Stimulated activated CD4-positive, alpha-beta T cell treated with anti-CD3 and anti-CD28 coated beads, Interleukin-12 subunit alpha, Interleukin-12 subunit beta, amount 100 ng/mL, for 24 hours (primary cell): ENCODE results near the gene PCMTD2.
"Not testable (repeated sequence)": the region's sequence is repeated elsewhere in the genome, so short reads cannot be mapped to it uniquely, and the experiment has no call there.

ENCODE experiments used
- DNase-seq, 2 experiments: peaks; one replicate each; pipeline ENCODE4 v3.0.0-alpha.2; 2020; ENCODE audit warnings: low read depth in 2 of 2

The PCMTD2 gene

DNA sequence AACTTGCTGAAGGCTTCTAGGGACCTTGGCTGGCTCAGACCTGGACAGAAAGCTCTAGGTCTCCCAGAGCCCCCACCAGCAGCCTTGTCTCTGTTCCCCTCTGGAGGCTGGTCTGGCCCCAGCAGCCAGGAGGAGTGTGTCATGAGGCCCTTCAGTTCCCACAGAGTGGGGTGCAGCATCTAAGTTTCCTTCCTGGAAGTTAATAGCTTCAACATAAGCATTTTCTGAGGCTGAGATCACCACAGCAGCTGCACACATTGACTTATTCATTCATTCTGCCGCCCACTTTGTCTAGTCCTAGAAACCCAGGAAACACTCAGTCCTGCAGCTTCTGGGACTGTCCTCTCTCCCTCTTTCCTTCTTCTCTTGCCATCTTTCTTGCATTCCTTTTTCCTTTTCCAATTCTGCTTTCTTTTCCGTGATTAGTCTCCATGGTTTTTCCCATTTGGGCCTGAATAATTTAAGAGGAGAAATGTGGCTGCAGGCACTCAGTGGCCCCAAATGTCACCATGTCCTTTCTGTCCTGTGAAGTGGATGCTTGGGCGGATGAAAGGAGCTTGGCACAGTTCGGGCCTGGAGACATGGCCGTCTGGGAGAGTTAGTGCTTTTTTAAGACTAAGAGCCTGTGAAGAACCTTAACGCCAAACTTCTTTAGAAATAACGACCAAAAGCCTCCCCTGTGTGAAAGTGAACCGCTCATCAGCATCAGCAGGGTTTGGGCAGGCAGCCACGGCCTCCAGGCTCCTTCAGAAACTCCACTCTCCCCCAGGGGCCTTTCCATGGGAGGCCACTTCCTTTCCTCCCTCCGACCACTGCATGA is 31.0 kb upstream of the PCMTD2 start:
- DNase-seq = no peak

DNA sequence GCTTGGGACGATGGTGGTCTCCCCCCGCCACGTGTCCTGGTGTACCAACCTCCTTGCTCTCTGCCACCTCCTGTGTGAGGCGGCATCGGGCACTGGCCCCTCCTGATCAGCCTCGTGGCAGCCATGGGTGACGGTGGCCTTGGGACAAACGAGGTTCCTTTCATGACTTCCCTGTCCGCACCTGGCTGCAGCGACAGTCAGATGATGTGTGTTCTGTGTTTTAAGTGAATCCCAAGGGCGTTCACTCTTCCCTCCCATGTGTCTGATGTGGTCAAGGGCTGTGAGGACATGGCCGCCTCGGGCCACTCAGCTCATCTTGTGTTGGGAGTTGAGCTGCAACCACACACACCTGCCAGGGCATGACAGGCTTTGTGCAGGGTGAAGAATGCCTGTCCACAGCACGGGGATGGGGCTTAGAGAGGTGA is 30.4 kb upstream of the PCMTD2 start:
- DNase-seq = no peak

DNA sequence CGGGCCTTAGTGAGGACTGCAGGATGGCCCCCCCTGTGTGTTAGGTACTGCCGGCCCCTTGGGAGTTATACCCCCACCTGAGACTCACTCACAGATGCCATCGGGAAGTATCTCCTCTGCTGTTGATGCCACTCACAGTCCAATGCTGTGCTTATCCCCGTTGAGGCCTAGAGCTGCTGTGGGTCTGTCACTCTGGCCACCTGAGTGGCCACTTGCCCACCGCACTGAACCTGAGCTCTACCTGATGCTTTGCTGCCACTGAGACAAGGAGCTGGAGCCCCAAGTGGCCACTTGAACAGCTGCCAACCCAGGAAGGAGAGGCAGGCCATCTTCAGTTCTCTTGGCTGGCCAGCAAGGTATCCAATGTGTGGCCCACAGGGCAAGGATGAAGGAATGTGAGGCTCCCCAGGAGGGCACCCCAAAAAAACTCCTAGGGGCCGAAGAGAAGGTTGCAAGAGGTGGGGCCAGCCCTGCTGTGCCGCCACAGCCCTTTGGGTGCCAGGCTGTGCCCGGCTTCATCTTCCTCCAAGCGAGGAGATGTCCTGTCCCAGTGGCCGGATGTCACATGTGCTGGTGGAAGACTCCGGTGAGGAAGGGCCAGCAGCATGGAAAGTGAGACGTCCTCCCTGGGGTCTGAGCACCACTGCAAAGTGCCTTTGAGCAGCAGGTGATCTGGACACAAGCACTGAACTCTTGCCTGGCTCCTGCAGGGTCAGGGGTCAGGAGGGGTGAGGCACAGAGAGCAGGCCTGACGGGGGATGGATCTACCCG is 29.5 kb upstream of the PCMTD2 start:
- DNase-seq = no peak

DNA sequence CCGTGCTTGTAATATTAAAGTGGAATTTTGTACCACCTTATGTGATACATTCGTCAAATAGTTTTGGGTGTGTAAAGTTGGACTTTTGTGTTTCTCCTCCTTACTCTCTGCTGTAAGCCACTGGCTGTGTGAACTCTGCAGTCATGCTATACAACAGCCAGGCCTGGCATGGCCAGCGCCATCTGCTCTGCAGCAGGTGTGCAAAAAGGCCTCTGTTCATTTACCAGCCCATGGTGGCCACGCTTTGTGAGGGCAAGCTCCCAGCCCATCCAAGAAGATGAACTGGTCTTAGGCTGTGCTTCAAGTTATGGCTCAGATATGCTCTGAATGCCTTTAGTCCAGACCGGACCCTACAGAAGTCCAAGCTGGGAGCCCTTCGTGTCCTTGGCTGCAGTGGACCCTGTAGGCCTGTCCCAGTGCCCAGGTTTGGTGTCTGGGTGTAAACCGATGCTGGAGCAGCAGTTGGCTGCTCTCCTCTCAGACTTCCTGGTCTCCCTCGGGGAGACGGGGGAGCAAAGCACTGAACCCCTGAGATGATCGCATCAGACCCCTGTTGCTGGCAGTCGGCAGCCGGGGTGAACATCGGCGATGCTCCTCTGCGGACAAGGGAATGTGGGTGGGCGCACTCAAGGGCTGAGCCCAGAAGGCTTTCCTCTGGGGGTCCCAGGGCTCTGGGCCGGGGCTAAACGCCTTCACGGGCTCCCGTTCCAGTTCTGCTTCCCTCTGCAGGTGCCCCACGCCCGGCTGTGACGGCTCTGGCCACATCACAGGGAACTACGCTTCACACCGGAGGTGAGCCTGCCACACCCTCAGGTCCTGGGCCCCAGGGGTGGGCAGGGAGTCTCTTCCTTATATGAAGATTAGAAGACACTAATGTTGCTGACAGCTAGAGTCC is 28.6 kb upstream of the PCMTD2 start:
- DNase-seq = no peak

DNA sequence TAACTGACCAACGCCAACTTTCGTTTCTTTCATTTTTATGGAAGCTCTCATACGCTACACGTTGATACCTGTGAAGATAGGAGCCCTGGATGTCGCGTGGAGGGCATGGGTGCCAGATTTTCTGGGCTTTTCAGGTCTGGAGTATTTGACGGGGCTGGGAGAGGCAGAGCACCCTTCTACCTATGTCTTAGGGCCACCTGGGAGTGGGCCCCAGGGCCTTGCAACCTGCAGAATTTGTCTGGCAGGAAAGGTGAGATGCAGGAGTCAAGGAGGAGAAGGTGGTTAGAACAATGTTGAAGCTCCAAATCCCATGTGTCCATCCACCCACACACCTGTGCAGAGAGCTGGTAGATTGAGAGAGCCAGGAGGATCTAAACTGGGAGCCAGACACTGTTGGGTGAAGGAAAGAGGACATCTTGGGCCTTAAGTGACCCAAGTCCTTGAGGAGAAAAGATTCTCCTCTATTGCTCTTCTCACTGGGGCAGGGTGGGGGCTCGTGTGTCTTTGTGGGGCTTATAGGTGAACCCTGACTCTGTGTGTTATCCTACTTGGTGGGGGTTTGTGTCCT is 27.4 kb upstream of the PCMTD2 start:
- DNase-seq = no peak

DNA sequence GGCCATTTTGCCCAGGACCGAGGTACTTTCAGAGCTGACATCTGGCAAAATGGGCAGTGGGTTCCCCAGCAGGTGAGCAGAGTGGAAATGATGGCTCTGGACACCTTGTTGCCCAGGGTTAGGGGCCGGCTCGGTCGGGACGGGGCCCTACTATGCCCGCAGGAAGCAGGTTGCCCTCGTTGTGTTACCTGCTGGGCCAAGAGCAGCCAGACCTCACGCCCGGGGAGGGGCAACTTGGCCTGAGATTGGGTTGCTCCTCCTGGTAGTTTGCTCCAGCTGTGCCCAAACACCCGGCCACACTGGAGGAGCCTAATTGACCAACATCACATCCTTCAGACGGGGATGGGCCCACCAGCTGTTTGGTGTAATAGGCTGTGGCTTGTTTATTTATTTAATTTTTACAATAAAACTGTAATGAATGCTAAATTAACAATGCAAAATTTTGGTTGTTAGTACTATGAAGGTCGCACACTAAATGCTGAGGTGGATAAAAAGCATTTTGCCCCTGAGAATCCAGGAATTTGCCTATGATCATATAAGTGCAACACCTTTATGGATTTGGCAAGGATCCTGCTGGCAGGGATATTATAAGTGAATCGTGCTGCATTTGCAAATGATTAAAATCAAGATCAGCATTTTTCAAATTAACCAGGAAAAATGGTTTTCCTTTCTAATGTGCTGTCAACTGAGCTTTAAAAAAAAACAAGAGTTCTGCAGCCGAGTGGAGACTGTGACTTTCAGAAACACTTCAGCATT is 26.6 kb upstream of the PCMTD2 start:
- no peak for DNase-seq

DNA sequence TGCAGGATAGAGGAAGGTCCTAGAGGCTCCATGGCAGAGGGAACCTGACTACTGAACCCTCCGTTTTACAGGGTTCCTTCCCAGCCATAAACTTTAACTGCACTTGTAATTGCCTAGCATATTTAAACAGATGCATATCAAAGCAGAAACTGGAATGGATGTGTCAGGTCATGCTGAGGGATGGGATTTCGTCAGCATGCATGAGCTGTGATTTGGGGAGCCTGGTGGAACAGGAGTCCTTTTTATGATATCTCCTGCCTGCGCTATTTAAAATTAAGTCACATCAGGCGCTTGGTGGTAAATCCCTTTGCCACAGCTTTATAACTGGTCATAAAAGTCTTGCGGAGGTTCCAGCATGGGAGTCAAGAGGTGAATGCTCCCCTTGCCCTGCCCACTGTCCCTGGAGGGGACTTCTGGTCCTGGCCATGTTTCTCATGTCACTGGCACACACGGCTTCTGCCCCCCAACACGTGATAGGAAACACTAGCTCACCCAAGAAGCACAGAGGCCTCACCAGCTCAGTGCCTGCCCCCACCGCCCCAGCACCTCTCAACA is 26.0 kb upstream of the PCMTD2 start:
- no peak for DNase-seq

DNA sequence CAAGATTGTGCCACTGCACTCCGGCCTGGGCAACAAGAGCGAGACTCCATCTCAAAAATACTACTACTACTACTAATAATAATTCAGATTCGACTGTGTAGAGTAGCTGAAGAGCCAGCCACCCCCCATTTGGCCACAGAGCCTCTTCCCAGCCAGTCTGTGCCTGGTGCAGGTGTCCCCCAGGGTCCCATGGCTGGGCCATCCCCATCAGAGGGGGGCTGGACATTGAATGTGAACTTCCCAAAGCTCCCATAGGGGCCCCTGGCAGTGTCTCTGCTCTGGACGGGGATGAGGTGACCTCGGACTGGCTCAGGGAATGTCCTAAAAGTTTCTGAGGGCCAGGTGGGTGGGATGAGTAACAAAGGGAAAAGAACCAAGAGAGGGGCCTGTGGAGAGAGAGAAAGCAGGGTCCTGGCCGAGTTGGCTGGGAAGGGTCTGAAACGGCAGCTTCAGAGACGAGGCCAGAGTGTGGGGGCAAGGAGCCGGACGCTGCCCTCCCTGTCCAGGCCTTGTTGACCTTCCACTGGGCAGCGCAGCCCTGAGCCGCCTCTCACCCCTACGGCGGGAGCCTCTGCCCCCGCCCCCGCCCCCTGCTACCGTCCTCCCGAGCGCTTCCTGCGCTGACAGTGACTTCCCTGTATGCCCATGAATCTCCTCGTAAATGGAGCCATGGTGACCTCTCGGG is 24.9 kb upstream of the PCMTD2 start:
- no peak for DNase-seq

DNA sequence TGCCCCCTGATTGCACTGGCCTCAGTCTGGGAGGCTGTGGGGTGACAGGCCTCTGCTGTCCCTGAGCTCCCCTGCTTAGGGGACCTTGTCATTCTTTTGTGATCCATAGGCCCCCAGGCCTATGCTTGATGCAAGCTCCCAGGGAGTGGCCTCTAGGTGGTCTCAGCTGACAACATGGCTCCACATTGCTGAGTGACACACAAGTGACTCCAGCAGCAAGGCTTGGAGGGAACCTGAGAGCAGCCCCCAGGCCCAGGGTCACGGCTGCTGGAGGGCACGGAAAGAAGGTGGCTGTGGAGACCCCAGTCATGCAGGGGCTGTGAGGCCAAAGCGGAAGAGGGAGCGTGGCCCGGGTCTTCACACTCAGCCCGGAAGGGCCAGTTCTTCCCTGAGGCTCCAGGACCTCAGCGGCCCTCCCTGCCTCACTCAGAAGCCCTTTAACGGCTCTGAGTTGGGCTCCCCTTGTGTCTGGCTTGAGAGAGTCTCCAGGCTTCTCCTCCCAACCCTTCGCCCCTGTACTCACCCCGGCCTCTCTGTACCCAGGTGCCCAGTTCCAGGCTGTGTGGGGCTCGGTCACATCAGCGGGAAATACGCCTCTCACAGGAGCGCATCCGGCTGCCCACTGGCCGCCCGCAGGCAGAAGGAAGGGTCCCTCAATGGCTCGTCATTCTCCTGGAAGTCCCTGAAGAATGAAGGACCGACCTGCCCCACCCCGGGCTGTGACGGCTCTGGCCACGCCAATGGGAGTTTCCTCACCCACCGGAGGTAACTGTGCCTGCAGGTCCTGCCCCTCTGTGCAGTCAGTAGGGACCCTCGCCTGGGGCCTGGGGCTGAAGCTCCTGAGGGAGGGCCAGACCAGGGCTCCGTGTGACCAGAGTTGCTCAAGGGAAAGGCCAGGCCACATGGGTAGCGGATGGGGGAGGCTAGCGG is 23.7 kb upstream of the PCMTD2 start:
- no peak for DNase-seq

DNA sequence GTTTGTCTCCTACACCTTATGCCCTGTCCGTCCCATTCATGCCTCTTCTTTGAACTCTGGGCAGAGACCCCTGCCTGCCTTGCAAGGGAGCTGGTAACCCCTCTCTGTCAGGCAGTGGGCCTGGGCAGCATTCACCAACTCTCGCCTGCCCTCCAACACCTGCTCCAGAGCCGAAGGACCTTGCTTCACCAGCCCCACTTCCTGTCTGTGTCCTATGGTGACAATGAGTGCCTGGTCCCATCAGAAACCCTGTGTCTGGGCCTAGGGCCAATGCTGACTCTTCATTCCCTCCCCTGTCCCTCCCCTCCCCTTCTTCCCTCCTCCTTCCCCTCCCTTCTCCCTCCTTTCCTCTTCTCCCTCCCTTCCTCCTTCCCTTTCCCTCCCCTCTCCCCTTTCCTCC is 22.8 kb upstream of the PCMTD2 start:
- no peak for DNase-seq

DNA sequence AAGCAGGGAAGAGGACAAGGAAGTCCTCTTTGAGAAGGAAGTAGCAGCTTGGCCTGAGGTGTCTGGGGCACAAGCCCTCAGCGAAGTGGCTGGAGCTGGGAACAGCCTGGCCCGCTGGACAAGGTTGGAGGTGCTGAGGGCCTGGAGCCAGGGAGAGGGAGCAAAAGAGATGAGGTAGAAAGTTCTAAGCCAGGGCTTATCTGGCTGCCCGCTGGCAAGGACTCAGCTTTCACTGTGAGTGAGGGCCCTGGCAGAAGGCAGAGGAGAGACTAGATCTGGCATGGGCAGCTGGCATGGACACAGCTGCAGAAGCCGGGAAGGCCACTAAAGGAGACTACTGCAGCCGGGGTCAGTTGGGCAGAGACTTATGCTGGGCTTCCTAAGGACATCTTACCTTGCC is 21.8 kb upstream of the PCMTD2 start:
- DNase-seq = no peak

DNA sequence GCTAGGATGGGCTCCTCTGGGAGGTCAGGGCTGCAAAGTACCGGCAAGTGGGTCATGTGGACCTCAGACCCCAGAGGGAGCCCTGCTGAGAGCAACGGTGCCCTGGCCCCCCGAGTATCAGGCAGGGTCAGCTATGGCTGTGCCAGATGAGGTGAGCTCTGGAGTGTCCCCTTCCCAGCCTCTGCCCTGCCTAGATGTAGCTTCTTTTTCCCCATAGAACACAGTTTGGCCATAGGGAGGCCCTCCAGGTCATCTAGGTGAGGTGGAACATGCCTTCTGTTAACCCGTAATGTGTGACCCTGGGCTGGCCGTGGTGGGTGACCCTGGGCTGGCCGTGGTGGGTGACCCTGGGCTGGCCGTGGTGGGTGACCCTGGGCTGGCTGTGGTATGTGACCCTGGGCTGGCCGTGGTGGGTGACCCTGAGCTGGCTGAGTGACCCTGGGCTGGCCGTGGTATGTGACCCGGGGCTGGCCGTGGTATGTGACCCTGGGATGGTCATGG is 21.2 kb upstream of the PCMTD2 start:
- DNase-seq = no peak

DNA sequence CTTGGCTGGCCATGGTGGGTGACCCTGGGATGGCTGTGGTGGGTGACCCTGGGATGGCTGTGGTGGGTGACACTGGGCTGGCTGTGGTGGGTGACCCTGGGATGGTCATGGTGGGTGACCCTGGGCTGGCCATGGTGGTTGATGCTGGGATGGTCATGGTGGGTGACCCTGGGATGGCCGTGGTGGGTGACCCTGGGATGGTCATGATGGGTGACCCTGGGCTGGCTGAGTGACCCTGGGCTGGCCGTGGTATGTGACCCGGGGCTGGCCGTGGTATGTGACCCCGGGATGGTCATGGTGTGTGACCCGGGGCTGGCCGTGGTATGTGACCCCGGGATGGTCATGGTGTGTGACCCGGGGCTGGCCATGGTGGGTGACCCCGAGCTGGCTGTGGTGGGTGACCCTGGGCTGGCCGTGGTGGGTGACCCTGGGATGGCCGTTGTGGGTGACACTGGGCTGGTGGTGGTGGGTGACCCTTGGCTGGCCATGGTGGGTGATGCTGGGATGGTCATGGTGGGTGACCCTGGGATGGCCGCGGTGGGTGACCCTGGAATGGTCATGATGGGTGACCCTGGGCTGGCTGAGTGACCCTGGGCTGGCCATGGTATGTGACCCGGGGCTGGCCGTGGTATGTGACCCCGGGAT is 20.5 kb upstream of the PCMTD2 start:
- DNase-seq = not testable (repeated sequence)

DNA sequence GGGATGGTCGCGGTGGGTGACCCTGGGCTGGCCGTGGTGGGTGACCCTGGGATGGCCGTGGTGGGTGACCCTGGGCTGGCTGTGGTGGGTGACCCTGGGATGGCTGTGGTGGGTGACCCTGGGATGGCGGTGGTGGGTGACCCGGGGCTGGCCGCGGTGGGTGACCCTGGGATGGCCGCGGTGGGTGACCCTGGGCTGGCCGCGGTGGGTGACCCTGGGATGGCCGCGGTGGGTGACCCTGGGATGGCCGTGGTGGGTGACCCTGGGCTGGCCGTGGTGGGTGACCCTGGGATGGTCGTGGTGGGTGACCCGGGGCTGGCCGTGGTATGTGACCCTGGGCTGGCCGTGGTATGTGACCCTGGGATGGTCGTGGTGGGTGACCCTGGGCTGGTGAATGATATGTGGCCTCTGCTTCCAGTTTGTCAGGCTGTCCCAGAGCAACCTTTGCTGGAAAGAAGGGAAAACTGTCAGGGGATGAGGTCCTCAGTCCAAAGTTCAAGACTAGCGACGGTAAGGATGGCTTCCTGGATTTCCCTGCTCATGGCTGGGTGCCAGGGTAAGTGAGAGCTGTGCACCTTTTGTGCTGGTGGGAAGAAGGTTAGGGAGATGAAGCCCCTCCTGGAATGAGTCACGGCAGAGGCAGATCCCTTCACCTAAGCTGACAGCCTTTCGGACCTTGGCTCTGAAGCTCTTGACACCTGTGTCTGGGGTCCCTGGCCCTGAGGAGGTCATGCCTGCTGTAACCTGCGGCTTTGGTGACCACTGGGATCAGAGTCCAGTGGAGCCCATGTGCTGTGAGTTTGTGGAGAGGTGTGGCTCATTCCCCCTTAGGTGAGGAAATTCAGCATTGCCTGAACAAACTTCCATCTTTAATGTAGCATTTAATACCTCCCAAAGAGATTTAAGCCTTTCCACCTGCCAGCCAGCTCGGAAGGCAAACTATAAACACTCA is 19.1 kb upstream of the PCMTD2 start:
- DNase-seq = no peak

DNA sequence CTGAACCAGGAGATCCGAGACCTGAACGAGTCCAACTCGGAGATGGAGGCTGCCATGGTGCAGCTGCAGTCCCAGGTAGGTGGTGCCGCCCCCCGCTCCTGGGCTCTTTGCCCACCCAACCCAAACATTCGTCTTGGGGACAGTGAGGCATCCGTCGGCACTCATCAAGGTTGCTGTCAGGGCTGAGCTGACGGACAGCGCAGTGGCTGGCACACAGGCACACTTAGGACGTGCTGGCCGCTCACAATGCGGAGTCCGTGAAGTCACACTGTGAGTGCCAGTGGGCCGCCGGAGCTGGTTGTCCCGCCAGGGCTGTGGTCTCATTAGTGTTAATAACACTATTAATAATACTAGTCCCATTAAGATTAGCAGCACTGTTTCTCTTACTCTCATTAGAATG is 18.2 kb upstream of the PCMTD2 start:
- DNase-seq = no peak

DNA sequence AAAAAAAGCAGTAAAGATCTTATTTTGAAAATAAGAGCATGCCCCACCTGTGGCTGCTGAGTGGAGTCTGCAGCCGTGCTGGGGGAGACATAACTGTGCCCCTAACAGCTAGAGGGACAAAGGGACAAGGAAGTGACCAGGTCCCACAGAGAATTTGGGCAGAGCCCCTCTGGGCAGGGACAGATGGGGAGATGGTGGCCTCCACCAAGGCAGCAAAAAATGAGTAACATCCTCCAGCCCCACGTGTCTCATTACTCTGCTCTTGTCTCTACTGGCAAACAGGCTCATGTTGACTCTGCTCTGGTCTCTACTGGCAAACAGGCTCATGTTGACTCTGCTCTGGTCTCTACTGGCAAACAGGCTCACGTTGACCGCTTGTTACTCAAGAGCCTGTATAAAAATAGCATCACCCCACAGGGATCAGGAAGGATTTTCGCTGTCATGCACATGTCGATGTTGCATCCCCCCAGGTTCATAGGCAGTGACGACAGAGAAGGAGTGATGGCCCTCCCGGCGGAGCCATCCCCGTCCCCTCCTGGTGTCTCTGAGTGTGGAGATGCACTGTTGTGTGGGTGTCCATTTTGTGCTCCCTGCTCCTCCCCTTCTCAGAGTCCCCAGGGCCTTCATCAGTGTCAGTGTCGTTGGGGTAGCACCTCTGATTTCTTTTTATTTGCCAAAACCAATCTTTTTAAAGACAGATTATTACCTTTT is 17.3 kb upstream of the PCMTD2 start:
- no peak for DNase-seq
